SW 1271 (cell line): ENCODE results near the gene PDE6H.
A peak's percentile ranks its signal among the peaks of the same experiment; 100 is the strongest.

Source experiments
- DNase-seq, 2 experiments: peaks; one replicate each; lab custom pipeline; 2025; lab: John Stamatoyannopoulos, UW

Gene PDE6H

DNA sequence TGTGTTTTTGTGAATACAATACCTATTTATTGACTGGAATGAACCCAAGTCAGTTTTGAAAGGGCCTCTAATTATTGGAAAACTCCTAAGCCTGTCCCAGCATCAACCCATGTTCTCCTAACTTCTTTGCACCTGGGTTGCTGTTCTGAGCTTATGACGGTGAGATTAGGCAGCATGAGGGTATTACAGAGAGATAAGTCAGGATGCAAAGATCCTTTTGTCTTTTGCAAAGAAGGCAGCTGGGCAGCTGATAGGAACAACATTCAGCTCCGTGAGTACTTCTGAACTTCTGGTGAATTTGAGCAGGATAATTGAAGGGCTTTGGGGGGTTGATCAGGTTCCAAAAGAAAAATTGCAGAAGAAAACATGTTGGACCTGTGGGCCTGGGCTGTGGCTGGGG lies at the start of gene PDE6H:
Gene PDE6H (plus strand): TSS at position 227 of the 400 bp plus-strand sequence. CDS start 4,971 bp downstream, outside the sequence.
- DNase-seq: no peak

DNA sequence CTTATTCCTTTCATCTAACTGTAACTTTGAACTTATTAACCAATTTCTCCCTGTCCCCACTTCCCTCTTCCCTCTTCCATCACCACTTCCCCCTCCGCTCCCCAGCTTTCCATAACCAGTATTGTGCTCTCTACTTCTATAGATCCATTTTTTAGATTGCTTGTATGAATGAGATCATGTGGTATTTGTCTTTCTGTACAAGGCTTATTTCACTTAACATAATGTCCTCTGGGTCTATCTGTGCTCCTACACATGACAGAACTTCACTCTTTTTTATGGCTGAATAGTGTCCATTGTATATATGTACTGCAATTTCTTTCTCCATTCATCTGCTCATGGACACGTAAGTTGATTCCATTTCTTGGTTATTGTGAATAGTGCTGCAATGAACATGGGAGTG lies 48.9 kb upstream of the PDE6H start:
- no peak for DNase-seq

DNA sequence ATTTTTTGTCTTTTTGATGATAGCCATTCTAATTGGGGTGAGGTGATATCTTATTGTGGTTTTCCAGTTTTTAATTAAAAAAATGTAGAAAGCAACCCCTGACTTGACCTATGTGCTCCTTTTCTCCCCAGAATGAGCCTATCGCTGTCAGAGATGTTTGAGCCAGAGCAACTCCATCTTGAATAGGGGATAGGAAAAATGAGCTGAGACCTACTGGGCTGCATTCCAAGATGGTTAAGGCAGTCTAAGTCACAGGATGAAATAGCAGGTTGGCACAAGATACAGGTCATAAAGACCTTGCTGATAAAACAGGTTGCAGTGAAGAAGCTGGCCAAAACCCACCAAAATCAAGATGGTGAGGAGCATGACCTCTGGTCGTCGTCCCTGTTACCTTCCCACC lies 48.3 kb upstream of the PDE6H start:
- no peak for DNase-seq

DNA sequence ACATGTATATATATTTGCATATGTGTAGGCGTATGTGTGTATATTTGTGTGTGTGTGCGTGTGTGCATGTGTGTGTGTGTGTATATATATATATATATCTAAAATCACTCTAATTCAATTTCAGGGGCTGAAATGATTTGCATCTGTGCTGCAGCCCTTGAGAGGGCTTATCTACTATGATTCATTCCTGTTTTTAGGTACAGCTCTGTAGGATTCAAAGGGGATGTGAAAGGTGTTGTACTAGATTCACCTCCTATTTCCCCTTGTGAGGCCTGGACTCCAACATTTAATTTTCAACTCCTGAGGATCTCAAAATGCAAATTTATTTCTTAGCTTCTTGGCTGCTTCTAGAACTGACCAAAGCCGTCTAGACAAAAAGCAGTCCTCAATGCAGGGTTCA lies 45.6 kb upstream of the PDE6H start:
- no peak for DNase-seq

DNA sequence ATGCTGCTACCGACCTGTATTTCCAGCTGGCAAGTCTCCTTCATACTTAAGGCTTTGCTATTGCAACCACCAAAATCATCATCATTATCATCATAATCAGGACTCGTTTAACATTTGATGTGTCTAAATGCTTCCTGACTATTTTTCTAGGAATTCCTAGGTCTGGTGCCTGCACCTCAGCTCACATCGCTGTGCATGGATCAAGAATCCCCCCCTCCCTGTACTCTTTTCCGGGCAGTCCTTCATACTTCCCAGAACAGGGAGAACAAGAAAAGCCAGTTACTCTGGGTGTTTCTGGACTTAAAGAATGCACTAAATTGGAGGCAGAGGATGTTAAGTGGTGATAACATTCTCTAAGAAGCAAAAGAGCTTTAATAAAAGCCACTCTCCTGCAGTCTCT lies 43.9 kb upstream of the PDE6H start:
- no peak for DNase-seq

DNA sequence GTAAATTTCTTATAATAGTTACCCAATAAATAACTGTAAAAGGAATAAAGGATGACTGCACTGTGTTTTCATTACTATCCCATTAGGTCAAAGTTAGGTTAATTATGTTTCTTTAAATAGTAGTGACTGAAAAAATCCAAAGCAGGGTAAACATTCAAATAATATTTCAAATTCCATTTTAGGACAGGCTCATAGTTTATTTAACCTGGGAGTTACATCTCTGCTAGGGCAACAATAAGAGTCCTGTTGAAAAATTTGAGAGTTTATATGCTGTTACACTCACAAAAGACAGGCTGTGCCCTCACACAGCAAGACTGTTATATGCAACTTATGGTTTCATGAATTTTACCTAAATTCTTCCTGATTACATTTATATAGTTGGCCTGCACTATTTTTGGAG lies 42.5 kb upstream of the PDE6H start:
- DNase-seq: no peak

DNA sequence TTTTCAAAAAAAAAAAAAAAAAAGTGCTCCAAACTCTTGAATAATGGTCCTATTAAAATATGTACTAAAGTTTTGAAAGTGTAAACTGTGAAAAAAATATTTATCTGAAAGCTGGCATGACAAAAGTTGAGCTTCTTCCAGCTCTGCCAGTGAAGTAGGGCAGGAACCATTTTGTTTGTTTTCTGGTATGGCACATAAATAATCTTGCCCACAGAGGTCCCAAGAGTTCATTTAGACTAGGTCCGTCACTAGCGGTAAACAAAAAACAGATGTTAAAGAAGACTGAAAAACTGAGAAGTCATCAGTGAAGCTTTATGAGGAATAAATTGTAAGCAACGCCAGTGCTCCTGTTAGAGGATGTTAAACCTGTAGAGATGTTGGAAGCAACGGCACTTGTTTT lies 41.5 kb upstream of the PDE6H start:
- no peak for DNase-seq

DNA sequence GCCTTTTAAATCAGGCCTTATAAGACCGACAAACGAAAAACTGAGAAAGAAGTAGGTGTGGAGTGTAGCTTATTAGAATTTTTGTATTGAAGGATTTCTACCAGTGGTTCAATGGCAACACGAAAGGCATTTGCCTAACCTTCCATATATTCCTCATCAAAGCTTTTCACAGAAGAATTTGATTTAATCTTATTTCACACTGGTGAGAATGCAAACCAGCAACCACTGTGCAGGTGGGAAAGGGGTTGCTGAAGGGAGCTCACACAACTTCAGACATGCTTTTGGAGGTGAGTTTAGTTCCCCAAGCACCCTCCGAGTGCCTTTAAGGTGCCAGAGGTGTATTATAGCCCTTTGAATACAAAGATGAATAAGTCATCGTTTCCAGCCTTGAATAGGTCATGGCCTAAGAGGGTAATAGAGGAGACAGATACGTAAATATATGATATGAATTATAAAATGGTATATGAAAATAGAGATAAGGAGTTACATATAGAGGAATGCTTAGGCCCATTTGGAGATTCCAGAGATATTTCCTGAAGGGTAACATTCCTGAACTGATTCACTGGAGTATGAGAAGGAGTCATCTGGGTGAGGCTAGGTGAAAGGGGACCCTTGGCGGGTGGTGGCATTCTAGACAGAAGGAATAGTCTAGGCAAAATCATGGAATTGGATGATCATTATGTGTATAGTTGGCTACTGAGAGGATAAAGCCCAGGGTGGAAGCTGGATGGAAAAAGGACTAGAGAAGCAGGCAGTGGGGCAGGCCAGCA lies 40.9 kb upstream of the PDE6H start:
- no peak for DNase-seq

DNA sequence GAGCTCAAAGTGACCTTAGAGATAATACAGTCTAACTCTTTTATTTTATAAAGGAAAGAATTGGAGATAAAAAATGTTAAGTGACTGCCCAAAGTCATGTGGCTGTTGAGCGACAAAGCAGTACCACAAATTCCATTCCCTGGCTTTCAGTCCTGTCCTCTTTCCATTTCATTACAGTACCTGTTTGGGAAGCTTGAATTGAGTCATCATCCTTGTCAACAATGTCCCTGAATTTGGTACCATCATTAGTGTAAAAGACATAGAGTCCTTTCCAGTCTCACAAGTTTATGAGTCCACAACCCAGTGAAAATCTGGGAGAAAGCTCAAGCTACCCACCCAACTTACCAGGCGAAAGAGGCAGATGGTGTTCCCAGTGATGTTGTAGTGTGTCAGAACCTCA lies 38.3 kb upstream of the PDE6H start:
- no peak for DNase-seq

DNA sequence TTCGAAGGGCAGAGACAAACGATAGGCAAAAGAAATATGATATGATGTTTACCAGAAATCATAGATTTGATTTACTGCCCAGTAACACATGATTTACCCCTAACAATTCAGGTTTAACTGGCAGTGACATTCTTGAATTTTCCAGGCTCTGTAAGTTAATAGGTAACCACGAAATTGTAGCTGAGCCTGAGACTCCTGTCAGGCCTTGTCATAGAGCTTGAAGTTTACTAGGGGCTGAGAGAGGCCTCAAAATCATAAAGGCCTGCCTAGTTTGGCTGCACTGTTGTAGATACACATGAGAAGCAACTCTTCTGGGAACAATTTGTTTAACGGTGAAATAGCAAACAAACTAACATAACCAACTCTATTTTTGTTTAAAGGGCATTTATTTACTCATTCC lies 37.8 kb upstream of the PDE6H start:
- DNase-seq: no peak

DNA sequence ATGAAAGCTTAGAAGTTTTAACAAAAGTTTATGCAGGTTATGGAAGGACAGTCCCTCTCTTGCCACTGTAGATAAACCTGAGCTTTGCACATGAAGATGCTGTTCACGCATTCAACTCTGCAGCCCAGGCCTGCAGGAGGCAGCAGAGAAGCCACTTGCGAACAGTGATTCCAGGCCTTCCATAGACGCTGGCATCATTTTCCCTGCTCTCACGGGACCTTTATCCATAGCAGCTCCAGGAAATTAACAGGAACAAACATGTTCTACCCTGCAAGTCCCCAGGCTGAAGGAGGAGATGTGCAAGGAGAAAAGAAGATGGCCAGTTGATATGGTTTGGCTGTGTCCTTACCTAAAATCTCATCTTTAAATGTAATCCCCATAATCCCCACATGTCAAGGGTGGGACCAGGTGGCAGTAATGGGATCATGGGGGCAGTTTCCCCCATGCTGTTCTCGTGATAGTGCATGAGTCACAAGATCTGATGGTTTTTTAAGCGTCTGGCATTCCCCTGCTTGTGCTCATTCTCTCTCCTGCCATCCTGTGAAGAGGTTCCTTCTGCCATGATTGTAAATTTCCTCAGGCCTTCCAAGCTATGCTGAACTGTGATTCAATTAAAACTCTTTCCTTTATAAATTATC lies 36.5 kb upstream of the PDE6H start:
- no peak for DNase-seq

DNA sequence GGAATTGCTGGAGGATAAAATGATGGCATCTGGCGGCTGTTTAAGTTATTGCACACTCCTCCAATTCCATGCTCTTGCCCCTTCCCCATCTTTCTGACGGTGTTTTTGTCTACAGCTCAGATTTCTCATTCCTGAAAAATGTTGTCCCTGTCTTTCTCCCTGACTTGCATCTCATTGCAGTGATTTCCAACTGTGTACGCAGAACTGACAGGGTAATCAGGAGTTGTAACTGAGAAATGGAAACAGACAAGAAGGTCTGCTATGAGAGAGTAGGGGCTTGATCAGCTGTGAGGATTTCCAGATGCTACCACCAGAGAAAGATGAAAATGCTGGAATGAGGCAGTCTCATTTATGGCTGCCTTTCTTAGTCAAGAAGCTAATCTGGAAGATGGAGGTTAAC lies 35.8 kb upstream of the PDE6H start:
- DNase-seq: no peak

DNA sequence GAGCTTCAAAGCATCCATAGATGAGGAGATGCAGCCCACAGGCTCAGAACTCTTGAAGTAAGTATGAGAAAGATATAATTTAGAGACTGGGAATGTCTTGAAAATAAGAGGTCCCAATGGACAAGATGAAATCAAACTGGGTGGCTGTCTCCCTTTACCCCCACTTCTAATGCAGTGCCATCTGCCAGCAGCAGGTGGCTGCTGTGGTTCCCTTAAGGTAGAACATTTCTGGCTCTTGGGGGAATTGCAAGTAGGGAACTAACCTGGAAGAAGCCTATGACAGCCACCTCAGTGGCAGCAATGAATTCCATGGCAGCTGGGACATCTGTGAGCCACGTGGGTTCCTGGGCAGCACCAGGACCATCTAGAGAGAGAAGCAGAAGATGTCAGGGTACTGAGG lies 35.2 kb upstream of the PDE6H start:
- DNase-seq: no peak

DNA sequence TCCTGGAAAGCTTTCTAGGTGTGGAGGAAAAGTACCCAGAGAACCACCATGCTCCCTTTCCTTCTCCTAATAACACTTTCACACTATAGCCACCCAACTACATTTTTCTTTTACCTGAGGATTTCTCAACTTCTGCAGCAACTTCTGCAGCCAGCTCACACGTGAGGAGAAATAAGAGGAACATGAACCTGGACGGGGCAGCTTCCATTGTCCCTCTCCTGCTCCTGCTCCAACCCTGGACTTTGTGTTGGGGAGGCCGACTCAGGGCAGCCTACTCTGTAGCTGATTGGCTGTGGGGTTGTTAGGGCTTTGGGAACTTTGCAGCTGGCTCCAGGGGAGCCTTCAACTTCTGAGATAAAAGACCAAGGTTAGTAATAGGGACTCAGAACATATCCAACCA lies 34.5 kb upstream of the PDE6H start, which contains the start of gene ERP27:
Gene ERP27 (minus strand): TSS at position 237 of the 400 bp plus-strand sequence. CDS start 29 bp downstream, at position 208.
- DNase-seq: no peak

DNA sequence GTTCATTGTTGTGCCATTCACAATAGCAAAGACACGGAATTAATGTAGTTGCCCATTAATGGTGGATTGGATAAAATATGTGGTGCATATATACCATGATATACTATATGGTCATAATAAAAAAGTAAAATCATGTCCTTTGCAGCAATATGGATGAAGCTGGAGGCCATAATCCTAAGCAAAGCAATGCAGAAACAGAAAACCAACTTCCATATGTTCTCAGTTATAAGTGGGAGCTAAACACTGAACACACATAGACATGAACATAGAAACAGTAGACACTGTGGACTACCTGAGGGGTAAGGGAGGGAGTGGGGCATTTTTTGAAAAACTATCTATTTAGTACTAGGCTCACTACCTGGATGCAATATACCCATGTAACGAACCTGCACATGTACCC lies 31.5 kb upstream of the PDE6H start:
- no peak for DNase-seq

DNA sequence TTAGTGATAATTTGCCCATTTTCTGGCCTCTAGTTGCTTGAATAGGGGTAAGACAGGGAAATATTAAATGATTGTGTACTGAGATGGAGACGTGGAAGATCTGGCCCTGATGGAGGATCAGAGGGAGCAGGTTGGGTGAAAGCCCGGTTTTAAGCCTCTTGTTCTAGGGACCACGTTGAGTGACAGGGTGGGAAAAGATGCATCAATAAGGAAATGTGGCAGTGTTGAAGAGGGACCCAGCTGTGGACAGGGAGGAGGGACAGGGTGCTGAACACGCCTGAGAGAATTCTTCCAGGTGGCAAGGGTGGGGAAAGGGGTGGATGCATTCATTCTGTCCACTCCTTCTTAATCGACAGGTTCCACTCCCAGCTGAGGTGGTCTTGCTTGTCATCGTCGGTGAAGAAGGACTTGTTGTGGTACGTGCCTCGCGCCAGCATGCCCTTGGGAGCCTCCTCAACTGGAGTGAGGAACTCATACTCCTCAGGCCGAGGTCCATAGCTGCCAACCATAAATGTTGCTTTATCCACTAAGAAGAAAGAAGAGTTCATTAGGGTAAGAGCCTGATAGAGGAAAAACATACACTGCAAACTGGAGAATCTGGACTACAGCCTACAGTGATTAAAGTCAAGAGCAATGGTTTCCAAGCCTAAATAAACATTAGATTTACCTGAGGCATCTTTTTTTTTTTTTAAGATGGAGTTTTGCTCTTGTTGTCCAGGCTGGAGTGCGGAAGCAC lies 30.5 kb upstream of the PDE6H start:
- DNase-seq: no peak

DNA sequence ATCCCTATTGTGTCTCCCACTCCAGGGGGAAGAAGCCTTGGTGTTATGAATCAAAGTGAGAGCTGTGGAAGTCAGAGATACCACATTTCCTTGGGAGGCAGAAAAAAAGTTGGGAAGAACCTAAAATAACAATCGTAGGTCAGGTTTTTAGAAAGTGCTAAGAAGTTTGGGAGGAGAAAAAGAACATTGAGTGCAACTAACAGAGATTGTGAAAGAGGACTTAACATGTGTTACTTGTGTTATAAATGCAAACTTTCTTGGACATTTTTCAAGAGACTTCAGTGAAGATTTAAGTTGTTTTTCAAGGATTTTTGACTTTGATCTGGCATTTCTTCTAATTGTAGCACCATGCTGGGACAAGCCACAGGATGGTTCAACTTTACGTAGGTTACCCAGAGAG lies 26.7 kb upstream of the PDE6H start:
- DNase-seq: no peak

DNA sequence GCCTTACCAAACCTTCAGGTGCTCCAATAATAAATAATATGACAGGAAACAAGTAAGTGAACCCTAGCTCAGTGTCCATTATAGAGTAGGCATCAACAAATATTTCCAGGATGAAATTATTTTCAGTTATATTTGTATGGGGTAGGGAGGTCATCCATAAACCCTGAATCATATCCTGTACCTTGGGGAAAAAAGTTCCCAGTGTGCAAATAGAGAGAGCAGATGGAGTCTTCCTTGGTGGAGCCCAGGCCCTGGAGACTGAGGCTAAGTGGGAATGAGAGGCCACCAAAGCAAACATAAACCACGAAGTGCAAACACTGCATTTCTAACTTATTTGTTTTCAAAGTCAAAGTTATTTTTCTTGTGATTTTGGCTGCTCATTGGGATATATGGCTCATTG lies 26.0 kb upstream of the PDE6H start:
- DNase-seq: no peak

DNA sequence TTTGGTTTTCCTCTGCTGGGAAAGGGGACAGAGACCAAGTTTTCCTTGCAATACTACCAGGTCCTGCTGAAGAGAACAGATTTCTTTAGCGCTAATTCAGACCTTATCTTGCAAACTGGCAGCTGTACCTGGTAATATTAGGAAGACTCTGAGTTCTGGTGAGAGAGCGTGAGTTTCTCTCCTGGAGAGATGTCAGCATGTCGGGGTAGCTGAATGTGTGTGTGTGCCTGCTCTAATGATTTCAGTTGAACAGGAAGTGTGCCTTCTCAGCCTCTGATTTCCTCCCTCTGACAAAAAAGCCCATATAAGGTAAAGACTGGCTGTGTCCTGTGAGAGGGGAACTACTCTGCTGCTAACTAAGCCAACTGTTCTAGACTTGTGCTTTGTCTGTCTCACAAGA lies 24.2 kb upstream of the PDE6H start:
- DNase-seq: peak in 1 of 2 experiments; percentile 41

DNA sequence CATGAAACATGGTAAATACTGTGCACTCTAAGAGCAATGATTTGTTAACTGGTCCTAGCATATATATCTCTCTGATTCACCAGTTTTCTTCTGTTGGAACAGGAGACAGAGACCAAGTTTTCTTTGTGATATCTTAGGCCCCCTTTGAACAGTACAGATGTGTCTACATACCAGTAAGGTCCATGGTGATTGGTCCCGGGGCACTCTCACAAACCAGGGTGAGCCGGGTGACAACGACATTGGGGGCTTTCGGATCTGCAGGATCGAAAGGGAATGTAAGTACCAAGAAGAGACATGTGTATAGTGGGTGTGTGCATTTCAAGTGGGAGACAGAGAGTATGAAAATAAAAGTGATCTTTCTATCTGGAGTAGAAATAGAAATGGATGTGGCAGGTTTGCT lies 23.2 kb upstream of the PDE6H start:
- no peak for DNase-seq

DNA sequence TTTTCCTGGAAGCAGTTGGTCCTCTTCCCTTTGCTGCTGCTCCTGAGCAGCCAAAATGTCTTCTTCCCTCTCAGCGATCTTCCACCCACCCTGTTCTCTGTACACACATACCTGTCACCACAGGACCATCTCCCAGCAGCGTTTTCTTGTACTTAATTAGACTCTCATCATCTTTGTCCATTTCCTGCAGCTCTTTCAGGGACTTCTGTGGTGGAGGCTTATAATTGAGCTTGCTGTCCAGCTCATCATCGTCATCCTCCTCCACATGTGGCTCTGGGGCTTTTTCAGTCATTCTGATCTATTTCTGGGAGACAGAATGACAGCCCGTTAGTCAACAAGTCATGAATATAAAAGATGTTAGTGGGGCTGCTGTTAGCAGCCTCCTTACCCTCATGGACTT lies 22.4 kb upstream of the PDE6H start:
- no peak for DNase-seq

DNA sequence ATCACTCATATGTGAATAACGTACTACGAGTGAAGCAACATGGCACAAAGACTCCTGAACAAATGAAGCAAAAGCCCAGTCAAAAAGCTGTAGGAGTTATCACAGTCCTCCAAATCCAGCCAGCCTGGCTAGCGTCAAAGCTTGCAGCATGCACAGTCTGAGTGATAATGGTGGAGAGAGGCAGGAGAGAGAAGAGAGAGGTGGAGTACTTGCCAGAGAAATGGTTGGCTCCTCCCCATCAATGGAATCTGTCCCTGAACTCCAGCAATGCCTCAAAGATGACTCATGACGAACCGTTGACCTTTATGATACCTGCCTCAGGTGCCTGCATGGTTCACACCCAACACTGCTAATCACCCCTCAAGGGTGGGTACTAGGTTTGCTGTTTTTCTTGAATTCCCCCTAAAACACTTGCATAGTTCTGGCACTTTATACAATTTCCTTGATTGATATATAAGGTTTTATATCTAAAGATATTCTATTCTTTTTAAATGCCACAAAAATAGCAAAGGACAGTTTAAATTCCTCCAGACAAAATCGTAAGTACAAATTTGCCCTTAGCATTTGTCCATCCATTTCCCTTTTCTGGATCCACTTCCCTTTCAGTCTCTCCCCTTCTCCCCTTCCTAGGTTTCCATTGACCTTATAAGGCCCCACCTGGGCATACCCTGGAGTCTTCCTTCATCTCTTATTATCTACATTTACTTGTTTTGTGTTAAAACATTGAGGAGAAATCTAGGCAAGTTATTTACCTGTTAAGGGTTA lies 21.7 kb upstream of the PDE6H start:
- DNase-seq: peak in 1 of 2 experiments; percentile 19
